CD4-positive, alpha-beta T cell (primary cell): Measurements from ENCODE around the gene FAM227A. TPM values are rescaled to one million over a fixed set of nuclear protein-coding genes. Genes with fewer than 3 reads are reported as not detected.

ENCODE experiments used
- ATAC-seq: fragments of 200-7000 bp; cut with Tn5 transposase; one replicate; pipeline ENCODE4 v1.10.0; 2022; ENCODE audit warnings: mild to moderate bottlenecking; ENCODE audit not compliant: poor library complexity
- CTCF ChIA-PET: fragments of 350-600 bp; sonication (Branson Sonifier 250); formaldehyde crosslinking; loops from one replicate; lab custom pipeline; 2021; ENCODE audit warnings: antibody characterized with exemption, inconsistent platforms; lab: Charles Lee
- POLR2A ChIA-PET: fragments of 350-600 bp; sonication (Branson Sonifier 250); formaldehyde crosslinking; loops from one replicate; lab custom pipeline; 2021; ENCODE audit warnings: antibody characterized with exemption, inconsistent platforms; lab: Charles Lee
- DNase-seq, 14 experiments: peaks; one replicate each; pipeline ENCODE4 v3.0.0-alpha.2; 2013 to 2020; ENCODE audit warnings: mixed read lengths in 2 of 14
- H3K27ac ChIP-seq, 2 donors: one replicate each; pipeline versions ENCODE4 v1.5.1 to v1.7.0; 2013; ENCODE audit warnings: low read length in 2 of 2, low read depth in 1 of 2, mild to moderate bottlenecking in 1 of 2
- H3K27me3 ChIP-seq, 2 experiments: 1 replicate in 1 of 2; 2 replicates in 1 of 2; pipeline versions ENCODE4 v1.6.1 to v1.7.0; 2013; ENCODE audit warnings: low read length in 2 of 2, control low read depth in 1 of 2, mild to moderate bottlenecking in 1 of 2, moderate library complexity in 1 of 2; ENCODE audit not compliant: insufficient read depth in 2 of 2, control insufficient read depth in 1 of 2
- H3K36me3 ChIP-seq: one replicate; pipeline ENCODE4 v1.6.1; 2013; ENCODE audit warnings: low read length, control low read depth; ENCODE audit not compliant: insufficient read depth
- H3K4me1 ChIP-seq: one replicate; pipeline ENCODE4 v1.6.1; 2013; ENCODE audit warnings: low read length, control low read depth; ENCODE audit not compliant: insufficient read depth
- H3K4me3 ChIP-seq: one replicate; pipeline ENCODE4 v1.5.1; 2013; ENCODE audit warnings: mild to moderate bottlenecking, low read length, moderate library complexity
- H3K9me3 ChIP-seq, 2 experiments: 1 replicate in 1 of 2; 2 replicates in 1 of 2; pipeline versions ENCODE4 v1.6.1 to v1.7.0; 2013; ENCODE audit warnings: low read length in 2 of 2, mild to moderate bottlenecking in 2 of 2, control low read depth in 1 of 2, moderate library complexity in 1 of 2; ENCODE audit not compliant: control insufficient read depth in 1 of 2, insufficient read depth in 1 of 2
- H3K27ac Mint-ChIP-seq: one replicate; pipeline ENCODE4 v1.8.0; 2020; ENCODE audit warnings: mixed read lengths
- H3K27me3 Mint-ChIP-seq: one replicate; pipeline ENCODE4 v1.8.0; 2021; ENCODE audit warnings: mixed read lengths
- H3K36me3 Mint-ChIP-seq: one replicate; pipeline ENCODE4 v1.8.0; 2021; ENCODE audit warnings: low read depth, mixed read lengths
- H3K4me1 Mint-ChIP-seq: one replicate; pipeline ENCODE4 v1.8.0; 2021; ENCODE audit warnings: low read depth, mixed read lengths
- H3K4me3 Mint-ChIP-seq: one replicate; pipeline ENCODE4 v1.8.0; 2020; ENCODE audit warnings: mild to moderate bottlenecking, mixed read lengths
- H3K9me3 Mint-ChIP-seq: one replicate; pipeline ENCODE4 v1.8.0; 2020; ENCODE audit warnings: mixed read lengths
- intact Hi-C, 2 experiments: fragments of 100-400 bp; cut with DNase I in 1 of 2; cut with micrococcal nuclease in 1 of 2; formaldehyde crosslinking; loops; one replicate each; pipeline versions ENCODE4 v1.15.1 to v1.9.0; 2023 to 2025; cut with DNase I, micrococcal nuclease
- total RNA-seq, 174 experiments: library from RNA in 2 of 174; stranded (reverse) in 2 of 174; gene quantifications; one replicate each; pipeline ENCODE4 v1.2.3 and lab custom pipeline; 2021 to 2026
- TF ChIP-seq, protein P1 (sequence below): fragments of 200-600 bp; IDR thresholded peaks from one replicate; pipeline ENCODE4 v1.8.0; 2022; ENCODE audit warnings: antibody characterized with exemption, mild to moderate bottlenecking

The FAM227A gene
- total RNA-seq, 2 experiments from 2014 or later, result 0.34 to 0.91 TPM

DNA sequence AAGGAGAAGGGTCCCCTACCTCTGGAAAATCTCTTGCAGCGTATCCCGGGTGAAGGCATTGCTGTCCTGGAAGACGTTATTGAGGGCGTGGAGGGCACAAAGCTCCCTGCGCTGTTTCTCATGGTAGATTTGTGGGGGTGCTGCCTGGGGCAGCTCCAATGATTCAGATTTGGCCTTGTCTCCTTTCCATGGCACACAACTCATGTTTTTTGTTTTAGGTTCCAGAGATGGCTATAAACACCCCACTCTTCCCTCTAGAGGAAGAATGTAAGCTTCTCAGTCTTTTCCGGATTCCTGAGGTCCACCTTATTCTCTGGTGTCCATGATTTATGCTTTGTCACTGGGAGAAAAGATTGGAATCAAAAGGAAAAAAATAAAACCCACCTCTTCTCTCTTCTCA, 43.6 kb upstream of the FAM227A start:
- intact Hi-C loops, result loop anchor here (1.0 to 10.0 kb wide), 6 partner anchors 17 to 382 kb away; partner anchors contain the start of genes CBY1 (in 1 of the 2), CSNK1E (in 1 of the 2), DMC1 (in 1 of the 2) and FAM227A (in 1 of the 2)
- H3K27me3 ChIP-seq, result no peaks in the 10 kb centered on the region
- CTCF ChIA-PET, result interaction anchor here (1.1 to 6.3 kb wide), 2 partner anchors 17 to 54 kb away, joined by 3 to 58 read pairs; partner anchors contain the start of gene TOMM22

DNA sequence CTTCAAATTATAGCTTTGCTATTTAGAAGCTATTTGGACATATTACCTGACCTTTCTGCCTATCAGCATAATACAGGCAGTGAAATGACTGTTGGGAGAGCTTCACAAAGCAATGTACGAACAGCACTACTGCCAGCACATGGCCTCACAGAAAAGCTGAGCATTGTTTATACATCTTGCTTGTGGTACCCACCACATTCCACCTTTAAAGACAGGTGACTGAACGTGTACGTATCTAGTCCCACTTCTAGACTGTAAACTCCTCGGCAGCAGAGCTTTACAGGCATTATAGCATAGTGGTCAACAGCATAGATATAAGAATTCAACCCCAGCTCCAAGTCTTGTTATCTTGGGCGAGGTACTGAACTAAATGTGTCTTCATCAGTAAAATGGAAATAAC, 43.0 kb upstream of the FAM227A start:
- intact Hi-C loops, result loop anchor here in 1 of 2 experiments (10.0 kb wide), 1 partner anchor 294 kb away; no protein-coding TSS in a partner anchor
- TF ChIP-seq, protein P1, sequence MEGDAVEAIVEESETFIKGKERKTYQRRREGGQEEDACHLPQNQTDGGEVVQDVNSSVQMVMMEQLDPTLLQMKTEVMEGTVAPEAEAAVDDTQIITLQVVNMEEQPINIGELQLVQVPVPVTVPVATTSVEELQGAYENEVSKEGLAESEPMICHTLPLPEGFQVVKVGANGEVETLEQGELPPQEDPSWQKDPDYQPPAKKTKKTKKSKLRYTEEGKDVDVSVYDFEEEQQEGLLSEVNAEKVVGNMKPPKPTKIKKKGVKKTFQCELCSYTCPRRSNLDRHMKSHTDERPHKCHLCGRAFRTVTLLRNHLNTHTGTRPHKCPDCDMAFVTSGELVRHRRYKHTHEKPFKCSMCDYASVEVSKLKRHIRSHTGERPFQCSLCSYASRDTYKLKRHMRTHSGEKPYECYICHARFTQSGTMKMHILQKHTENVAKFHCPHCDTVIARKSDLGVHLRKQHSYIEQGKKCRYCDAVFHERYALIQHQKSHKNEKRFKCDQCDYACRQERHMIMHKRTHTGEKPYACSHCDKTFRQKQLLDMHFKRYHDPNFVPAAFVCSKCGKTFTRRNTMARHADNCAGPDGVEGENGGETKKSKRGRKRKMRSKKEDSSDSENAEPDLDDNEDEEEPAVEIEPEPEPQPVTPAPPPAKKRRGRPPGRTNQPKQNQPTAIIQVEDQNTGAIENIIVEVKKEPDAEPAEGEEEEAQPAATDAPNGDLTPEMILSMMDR, result no peak
- peaks cover 8% of the 10 kb centered on the region for H3K36me3 ChIP-seq
- Mint-ChIP-seq H3K27me3 (peaks cover 5% of the 10 kb centered on the region), H3K36me3 (peaks cover 59% of the 10 kb centered on the region), H3K4me1 (peaks cover 62% of the 10 kb centered on the region), H3K4me3 (peak overlapping the region; percentile 95), H3K27ac (peak overlapping the region; percentile 100), H3K9me3 (no peaks in the 10 kb centered on the region)
- peaks cover 53% of the 10 kb centered on the region for H3K4me1 ChIP-seq
- peak overlapping the region in 1 of 2 donors; percentile 70 for H3K27ac ChIP-seq
- ATAC-seq (no peak), DNase-seq (no peak)
- no peaks in the 10 kb centered on the region for H3K27me3 ChIP-seq
- POLR2A ChIA-PET, result interaction anchor here (0.8 to 4.9 kb wide), 9 partner anchors 10 to 301 kb away, joined by 3 to 66 read pairs (median 5); partner anchors contain the start of genes CBY1, DDX17 and TOMM22
- peak overlapping the region; percentile 58 for H3K4me3 ChIP-seq
- CTCF ChIA-PET, result interaction anchor here (1.0 to 6.3 kb wide), 3 partner anchors 17 to 55 kb away, joined by 3 to 58 read pairs (median 5); partner anchors contain the start of gene TOMM22
- no peaks in the 10 kb centered on the region for H3K9me3 ChIP-seq

More for the DNA sequence above, 43.6 kb upstream of the FAM227A start:
- Mint-ChIP-seq H3K27ac (peak overlapping the region; percentile 100), H3K36me3 (peaks cover 54% of the 10 kb centered on the region), H3K4me3 (peak overlapping the region; percentile 95), H3K9me3 (no peaks in the 10 kb centered on the region), H3K4me1 (peaks cover 63% of the 10 kb centered on the region), H3K27me3 (peaks cover 5% of the 10 kb centered on the region)
- peak in 2 of 14 experiments; percentile 22 to 32 for DNase-seq
- peaks cover 59% of the 10 kb centered on the region for H3K4me1 ChIP-seq
- peaks cover 7% of the 10 kb centered on the region for H3K36me3 ChIP-seq
- POLR2A ChIA-PET, result interaction anchor here (0.6 to 4.9 kb wide), 12 partner anchors 8 to 301 kb away, joined by 3 to 66 read pairs (median 4); partner anchors contain the start of genes CBY1, DDX17 and TOMM22
- peak overlapping the region; percentile 58 for H3K4me3 ChIP-seq
- H3K9me3 ChIP-seq, result no peaks in the 10 kb centered on the region
- TF ChIP-seq, protein P1, result no peak
- H3K27ac ChIP-seq, result peak overlapping the region; percentile 70 to 98
- no peak for ATAC-seq

- Mint-ChIP-seq H3K9me3 (no peaks in the 10 kb centered on the region), H3K4me1 (peaks cover 59% of the 10 kb centered on the region)
- TF ChIP-seq, protein P1, result no peak
Measured at GRCh38 chr22:38698407-38699094, 42.4 kb upstream of the FAM227A start.

More at GRCh38 chr22:38698407-38699094, 42.4 kb upstream of the FAM227A start:
- Histone ChIP-seq H3K4me1 (peaks cover 53% of the 10 kb centered on the region), H3K36me3 (peaks cover 8% of the 10 kb centered on the region), H3K4me3 (no peak overlapping the region), H3K27me3 (no peaks in the 10 kb centered on the region), H3K9me3 (no peaks in the 10 kb centered on the region), H3K27ac (peak overlapping the region in 1 of 2 donors; percentile 70)
- intact Hi-C loops, result loop anchor here in 1 of 2 experiments (10.0 kb wide), 1 partner anchor 294 kb away; no protein-coding TSS in a partner anchor
- Mint-ChIP-seq H3K27me3 (peaks cover 5% of the 10 kb centered on the region), H3K36me3 (peaks cover 65% of the 10 kb centered on the region), H3K27ac (peak overlapping the region; percentile 100), H3K4me3 (peak overlapping the region; percentile 95)
- CTCF ChIA-PET, result interaction anchor here (1.0 to 6.3 kb wide), 2 partner anchors 16 to 54 kb away, joined by 5 to 58 read pairs; partner anchors contain the start of gene TOMM22
- POLR2A ChIA-PET, result interaction anchor here (1.5 to 4.9 kb wide), 5 partner anchors 8 to 53 kb away, joined by 5 to 66 read pairs (median 9); partner anchors contain the start of genes CBY1, GTPBP1 and TOMM22
- DNase-seq (no peak), ATAC-seq (no peak)
